ENCODE results near the gene BLNK.

Gene BLNK

GRCh38 chr10:96292971-96293920, 21.9 kb upstream of the BLNK start:
- peak overlapping the region; percentile 53 for H3K4me2 ChIP-seq (ENCODE audit: low read length)
- H3K36me3 ChIP-seq (replicated peaks; ENCODE audit: low read depth, low read length), result no peaks in the 10 kb centered on the region
- H3K9me3 ChIP-seq (ENCODE audit: insufficient read depth, low read length), result no peaks in the 10 kb centered on the region
- H3K79me2 ChIP-seq (ENCODE audit: low read length), result peaks cover 41% of the 10 kb centered on the region
- H3K27me3 ChIP-seq (ENCODE audit: low read depth, low read length), result no peaks in the 10 kb centered on the region
- H3K27ac ChIP-seq (ENCODE audit: low read length), result peak overlapping the region; percentile 15; the same call in 1 of the 2 replicates
- H4K20me1 ChIP-seq (ENCODE audit: insufficient read depth, low read length), result no peaks in the 10 kb centered on the region
- no peak overlapping the region; the same call in 1 of the 2 replicates for H3K9ac ChIP-seq (ENCODE audit: low read length)
- H3K4me1 ChIP-seq (ENCODE audit: low read length), result peaks cover 58% of the 10 kb centered on the region
- TF ChIP-seq CTCF (IDR thresholded peaks at IDR 0.05; ENCODE audit: low read depth, low read length), result peak; percentile 67
- no peak for TF ChIP-seq EZH2phosphoT487 (IDR thresholded peaks at IDR 0.05; ENCODE audit: low read depth)
- H2AFZ ChIP-seq (ENCODE audit: low read depth, low read length), result no peak overlapping the region
- H3K4me3 ChIP-seq (ENCODE audit: low read length), result 0 out of 2 replicates have a peak overlapping the region, but pooled peaks have one; percentile 24

- Histone ChIP-seq H3K36me3 (replicated peaks; ENCODE audit: low read depth, low read length) (no peaks in the 10 kb centered on the region), H3K4me1 (ENCODE audit: low read length) (peaks cover 77% of the 10 kb centered on the region), H2AFZ (ENCODE audit: low read depth, low read length) (no peak overlapping the region), H3K27me3 (ENCODE audit: low read depth, low read length) (no peaks in the 10 kb centered on the region), H3K4me2 (ENCODE audit: low read length) (peak overlapping the region; percentile 97), H3K79me2 (ENCODE audit: low read length) (peaks cover 51% of the 10 kb centered on the region), H3K9me3 (ENCODE audit: insufficient read depth, low read length) (no peaks in the 10 kb centered on the region), H3K4me3 (ENCODE audit: low read length) (peak overlapping the region; percentile 68), H4K20me1 (ENCODE audit: insufficient read depth, low read length) (no peaks in the 10 kb centered on the region), H3K9ac (ENCODE audit: low read length) (peak overlapping the region; percentile 91), H3K27ac (ENCODE audit: low read length) (peak overlapping the region; percentile 100)
- TF ChIP-seq CTCF (IDR thresholded peaks at IDR 0.05; ENCODE audit: low read depth, low read length), result 0 out of 2 replicates have a peak, but pooled peaks have one; percentile 4
- TF ChIP-seq EZH2phosphoT487 (IDR thresholded peaks at IDR 0.05; ENCODE audit: low read depth), result no peak
Observed at GRCh38 chr10:96290368-96291133, 19.2 kb upstream of the BLNK start.

GRCh38 chr10:96289218-96289910, 18.0 kb upstream of the BLNK start:
- Histone ChIP-seq H3K27me3 (ENCODE audit: low read depth, low read length) (no peaks in the 10 kb centered on the region), H3K9me3 (ENCODE audit: insufficient read depth, low read length) (no peaks in the 10 kb centered on the region), H3K4me1 (ENCODE audit: low read length) (peaks cover 85% of the 10 kb centered on the region)

More at GRCh38 chr10:96289218-96289910, 18.0 kb upstream of the BLNK start:
- H3K4me3 ChIP-seq (ENCODE audit: low read length), result peak overlapping the region; percentile 68
- TF ChIP-seq CTCF (IDR thresholded peaks at IDR 0.05; ENCODE audit: low read depth, low read length) (no peak), EZH2phosphoT487 (IDR thresholded peaks at IDR 0.05; ENCODE audit: low read depth) (no peak)
- H3K79me2 ChIP-seq (ENCODE audit: low read length), result peaks cover 57% of the 10 kb centered on the region
- no peaks in the 10 kb centered on the region for H4K20me1 ChIP-seq (ENCODE audit: insufficient read depth, low read length)
- peak overlapping the region; percentile 91; the same call in 1 of the 2 replicates for H3K9ac ChIP-seq (ENCODE audit: low read length)
- no peak overlapping the region for H2AFZ ChIP-seq (ENCODE audit: low read depth, low read length)
- peak overlapping the region; percentile 100 for H3K27ac ChIP-seq (ENCODE audit: low read length)
- H3K36me3 ChIP-seq (replicated peaks; ENCODE audit: low read depth, low read length), result no peaks in the 10 kb centered on the region
- H3K4me2 ChIP-seq (ENCODE audit: low read length), result peak overlapping the region; percentile 97
